GM18517 (cell line): ENCODE data around the gene LAMC2.
"Not testable (repeated sequence)": the region's sequence is repeated elsewhere in the genome, so short reads cannot be mapped to it uniquely, and the experiment has no call there.

Experiments used
- ATAC-seq: cut with Tn5 transposase; IDR thresholded peaks from one replicate; pipeline ENCODE4 v1.9.1; 2021; ENCODE audit warnings: mild to moderate bottlenecking, moderate library complexity; ENCODE audit not compliant: unreplicated experiment

Gene LAMC2

GRCh38 chr1:183251959-183252450 is 65.9 kb downstream of the LAMC2 start:
- ATAC-seq = no peak

GRCh38 chr1:183255073-183255472 is 69.0 kb downstream of the LAMC2 start:
- ATAC-seq = no peak

- no peak for ATAC-seq
Observed at GRCh38 chr1:183259924-183260323, 73.9 kb downstream of the LAMC2 start.

GRCh38 chr1:183262628-183263200 is 76.7 kb downstream of the LAMC2 start:
- ATAC-seq = no peak

DNA sequence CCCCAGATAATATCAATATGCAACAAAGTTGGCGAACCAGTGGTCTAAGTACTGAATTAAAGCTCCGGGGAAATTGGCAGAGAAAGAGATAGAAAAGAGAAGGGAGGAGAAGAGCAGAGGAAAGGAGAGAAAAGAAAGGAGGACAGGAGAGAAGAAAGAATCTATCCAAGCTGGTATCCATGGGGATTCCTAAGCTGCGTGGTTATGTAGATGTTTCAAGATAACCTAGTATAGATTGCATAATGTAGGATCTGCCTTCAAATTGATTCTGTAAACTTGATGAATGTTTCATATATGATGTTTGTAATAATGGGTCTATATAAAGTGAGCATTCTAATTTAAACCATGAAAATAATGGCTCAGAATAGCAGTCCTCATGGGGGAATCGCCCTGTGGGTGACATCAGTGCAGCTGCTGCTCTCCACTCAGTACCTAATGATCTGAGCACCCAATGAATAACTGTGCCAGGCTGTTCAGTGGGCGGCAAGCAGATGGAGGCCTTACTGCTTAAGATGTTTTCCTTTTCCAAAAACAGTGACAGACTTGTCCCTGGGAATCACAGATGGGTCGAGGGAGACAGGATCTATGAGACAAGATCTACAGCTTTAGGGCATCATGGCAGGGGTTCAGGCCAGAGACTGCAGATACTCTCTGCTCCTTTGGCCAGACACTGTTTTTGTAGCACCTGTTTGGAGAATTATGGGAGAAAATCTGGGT is 78.0 kb downstream of the LAMC2 start:
- ATAC-seq = no peak

GRCh38 chr1:183267646-183268431 is 81.8 kb downstream of the LAMC2 start:
- ATAC-seq = no peak

DNA sequence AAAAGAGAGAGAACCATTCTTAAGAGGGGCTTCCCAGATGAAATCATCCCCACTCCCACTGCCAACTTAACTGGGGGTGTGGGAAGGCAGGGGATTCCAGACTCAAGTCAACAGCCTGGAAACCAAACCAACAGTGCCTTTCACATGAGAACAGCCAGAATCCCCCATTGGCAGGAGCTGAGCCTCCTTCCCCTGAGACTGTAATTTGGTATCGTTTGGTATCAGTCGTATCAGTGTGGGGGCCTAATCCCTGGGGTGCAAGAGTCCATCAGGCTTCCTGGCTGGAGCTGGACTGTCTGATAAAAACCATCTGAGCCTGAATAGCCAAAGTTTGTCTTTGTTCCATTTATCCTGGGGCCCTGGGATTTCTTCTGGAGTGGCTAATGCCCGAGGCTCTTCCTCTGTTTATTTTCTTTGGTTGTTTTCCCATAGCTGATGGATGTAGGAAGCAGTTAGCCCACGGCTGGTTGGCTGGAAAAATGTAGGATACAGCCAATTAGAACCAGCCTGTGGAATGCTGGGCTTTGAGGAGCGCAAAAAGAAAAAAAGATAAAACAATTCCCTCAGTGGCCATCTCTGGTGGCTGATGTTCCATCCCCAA is 84.6 kb downstream of the LAMC2 start:
- ATAC-seq = no peak

GRCh38 chr1:183272390-183272848 is 86.4 kb downstream of the LAMC2 start:
- no peak for ATAC-seq

DNA sequence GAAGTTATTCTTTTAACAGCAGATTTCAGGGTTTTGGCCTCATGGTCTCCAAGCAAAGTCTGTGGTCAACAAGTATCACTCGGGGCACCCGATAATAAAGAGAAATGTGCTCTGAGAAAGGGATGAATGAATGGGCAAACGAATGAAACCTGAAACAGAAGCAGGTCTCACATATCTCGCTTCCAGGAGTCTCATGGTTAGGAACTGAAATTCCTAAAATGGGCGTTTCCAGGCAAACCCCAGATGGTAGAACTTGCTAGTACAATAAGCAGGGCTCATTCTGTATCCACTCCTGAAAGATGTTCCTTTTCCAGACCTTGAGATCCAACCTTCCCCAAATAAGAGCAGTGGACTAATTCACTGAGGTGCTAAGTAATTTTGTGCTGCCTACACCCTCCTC is 87.2 kb downstream of the LAMC2 start:
- ATAC-seq = no peak

DNA sequence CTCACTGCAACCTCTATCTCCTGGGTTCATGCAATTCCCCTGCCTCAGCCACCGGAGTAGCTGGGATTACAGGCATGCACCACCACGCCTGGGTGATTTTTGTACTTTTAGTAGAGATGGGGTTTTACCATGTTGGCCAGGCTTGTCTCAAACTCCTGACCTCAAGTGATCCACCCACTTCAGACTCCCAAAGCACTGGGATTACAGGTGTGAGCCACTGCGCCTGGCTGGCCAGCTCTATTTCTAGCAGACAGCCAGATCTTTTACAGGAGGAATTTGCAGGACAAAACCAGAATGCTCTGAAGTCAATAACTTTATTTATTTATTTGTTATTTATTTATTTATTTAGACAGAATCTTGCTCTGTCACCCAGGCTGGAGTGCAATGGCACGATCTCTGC is 87.9 kb downstream of the LAMC2 start:
- ATAC-seq = not testable (repeated sequence)

DNA sequence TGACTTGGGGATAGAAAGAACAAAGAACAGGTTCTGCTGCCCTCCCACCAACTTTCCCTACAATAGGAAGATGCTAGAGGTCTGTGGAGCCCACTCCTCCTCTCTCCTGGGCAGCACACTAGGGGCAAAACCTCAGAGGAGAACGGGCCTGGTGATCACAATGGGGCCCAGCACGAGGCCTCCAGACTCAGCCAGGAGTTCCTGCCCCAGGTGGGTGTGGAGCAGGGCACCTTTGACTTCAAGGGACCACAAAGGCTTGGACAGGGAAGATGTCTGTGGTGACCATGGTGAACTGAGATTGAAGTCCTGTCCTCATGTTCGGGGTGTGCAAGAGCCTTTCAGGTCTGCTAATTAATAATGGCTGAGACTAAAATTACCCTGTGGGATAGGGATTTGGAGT is 88.8 kb downstream of the LAMC2 start:
- no peak for ATAC-seq

DNA sequence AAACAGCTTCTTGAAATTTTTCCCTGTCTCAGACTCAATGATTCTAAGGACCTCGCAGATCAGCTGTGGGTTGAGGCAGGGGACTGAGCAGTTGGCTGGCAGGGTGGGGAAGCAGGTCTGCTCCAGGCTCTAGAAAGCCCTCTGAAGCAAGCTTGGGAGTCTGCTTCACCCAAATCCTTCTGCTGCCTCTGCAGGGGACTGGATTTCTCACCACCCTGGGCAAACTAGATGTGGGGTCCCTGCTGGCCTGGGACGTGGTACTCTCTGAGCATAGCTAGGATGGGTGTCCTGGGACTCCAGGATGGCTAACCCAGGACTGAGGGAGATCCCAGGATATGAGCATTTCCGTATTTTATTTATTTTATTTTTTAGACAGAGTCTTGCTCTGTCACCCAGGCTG is 89.3 kb downstream of the LAMC2 start:
- ATAC-seq = no peak

DNA sequence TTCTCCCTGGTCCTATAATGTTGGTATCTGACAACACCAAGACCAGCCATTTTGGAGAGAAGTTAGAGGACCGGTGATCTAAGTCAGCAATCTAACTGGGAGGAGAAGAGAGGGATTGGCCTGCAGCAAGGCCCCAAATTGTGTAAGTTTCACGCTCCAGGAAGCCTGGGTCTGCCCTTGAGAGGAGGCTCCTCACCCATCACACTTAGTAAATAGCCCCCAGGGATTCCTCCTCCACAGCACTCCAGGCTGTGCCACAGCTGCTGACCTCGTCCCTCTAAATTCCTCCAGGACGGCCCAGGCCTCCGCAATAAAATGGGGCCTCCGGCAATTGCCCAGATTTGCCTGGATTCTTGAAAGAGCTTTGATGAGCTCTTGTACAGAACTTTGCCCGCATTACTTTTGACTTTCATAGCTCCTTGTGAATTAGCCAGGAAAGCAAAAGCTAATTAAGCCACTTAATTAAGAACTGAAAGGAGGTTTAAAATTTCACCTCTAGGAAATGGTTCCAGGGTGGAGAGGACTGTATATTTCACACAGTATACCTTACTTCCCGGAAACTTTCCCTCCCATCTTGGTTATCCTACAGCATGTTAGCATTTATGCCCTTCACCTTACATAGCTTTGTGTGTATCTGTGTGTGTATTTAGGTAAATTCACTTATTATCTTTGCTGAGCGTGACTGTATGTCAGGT is 90.5 kb downstream of the LAMC2 start:
- no peak for ATAC-seq

DNA sequence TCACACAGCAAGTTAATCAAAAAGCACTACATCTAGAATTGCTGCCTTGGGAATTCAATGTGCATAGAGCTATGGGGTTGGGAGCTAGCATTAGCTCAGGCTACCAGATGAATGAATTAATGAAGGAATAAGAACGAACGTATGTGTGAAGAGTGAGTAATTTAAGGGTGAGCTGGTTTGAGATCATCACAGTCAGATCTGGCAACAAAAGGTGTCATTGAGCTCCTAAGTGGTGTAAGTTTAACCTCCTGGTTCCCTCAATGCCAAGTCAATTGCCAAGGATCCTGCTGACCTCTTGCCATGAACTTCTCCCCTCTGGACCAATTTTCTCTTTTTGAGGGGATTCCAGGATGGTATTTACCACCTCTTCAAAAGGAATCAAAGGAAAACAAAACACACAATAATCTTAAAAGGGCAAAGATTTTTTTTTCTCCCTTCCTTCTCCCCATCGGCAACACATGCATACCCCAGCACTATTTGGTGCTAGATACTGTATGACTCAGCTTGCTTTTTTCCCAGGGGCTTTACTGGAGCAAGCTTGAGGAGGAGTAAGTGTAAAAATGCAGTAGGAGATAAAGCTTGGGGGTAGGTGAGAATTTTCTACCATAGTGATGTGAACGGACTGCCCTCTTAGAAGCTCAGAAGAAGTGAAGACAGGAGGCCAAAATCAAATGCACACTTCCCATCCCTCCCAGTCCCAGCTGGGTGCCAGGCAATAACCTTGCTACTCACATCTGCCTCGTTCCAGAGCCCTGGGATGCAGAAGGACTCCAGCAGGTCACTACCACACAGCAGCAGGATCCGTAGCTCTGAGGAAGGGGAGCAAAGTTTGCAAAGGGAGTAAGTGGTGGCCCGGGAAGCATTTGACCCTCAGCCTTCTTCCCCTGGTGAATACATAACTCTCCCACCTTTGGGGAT is 92.0 kb downstream of the LAMC2 start:
- no peak for ATAC-seq

DNA sequence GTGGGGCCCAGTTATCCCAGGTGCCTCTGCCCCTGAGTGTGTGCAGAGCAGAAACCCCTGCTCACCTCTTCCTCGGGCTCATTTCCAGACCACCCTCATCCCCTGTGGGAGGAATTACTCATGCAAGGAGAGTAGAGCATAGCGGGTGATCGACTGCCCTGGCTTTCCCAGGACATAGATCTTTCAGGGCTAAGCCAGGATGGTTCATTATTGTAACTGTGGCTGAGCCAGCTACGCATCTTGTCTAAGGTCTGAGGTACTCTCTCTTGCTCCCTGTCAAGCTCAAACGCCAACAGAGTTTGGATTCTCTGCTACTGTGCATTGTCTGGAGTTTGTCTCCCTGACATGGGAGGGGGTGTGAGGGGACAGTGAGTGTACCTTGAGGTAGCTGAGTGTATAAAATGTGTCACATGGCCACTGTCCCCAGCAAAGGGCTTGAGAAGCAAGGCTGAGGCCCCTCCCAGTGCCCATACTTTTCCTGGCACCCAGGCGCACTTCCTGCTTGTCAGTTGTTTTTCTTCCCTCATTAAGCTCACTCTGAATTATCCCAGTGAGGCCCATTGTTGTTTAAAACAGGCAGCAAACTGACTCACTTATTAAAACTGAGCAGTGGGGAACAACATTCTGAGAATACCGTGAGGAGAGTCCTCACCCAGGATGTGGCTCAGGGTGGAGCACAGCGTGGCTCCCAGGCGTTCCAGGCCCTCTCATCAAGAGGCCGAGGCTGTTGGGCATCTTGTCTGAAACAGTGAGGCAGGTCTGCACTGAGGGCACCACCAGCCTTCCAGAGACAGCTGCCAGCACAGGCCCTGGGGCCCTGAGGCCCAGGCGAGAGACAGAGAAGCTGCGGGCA is 92.9 kb downstream of the LAMC2 start:
- ATAC-seq = no peak

- no peak for ATAC-seq
Observed at GRCh38 chr1:183279835-183280234, 93.8 kb downstream of the LAMC2 start.

DNA sequence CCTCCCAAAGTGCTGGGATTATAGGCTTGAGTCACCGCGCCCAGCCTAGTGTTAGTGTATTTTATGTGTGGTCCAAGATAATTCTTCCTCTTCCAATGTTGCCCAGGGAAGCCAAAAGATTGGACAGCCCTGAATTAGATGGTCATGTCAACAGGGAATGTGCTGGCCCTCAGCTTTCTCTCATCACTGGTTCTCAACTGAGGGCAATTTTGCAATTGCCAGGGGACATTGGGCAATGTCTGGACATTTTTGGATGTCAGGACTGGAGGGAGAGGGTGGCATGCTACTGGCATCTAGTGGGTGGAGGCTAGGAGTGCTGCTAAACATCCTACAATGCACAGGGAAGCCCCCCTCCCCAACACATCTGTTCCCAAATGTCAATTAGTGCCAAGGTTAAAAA is 95.0 kb downstream of the LAMC2 start:
- no peak for ATAC-seq

DNA sequence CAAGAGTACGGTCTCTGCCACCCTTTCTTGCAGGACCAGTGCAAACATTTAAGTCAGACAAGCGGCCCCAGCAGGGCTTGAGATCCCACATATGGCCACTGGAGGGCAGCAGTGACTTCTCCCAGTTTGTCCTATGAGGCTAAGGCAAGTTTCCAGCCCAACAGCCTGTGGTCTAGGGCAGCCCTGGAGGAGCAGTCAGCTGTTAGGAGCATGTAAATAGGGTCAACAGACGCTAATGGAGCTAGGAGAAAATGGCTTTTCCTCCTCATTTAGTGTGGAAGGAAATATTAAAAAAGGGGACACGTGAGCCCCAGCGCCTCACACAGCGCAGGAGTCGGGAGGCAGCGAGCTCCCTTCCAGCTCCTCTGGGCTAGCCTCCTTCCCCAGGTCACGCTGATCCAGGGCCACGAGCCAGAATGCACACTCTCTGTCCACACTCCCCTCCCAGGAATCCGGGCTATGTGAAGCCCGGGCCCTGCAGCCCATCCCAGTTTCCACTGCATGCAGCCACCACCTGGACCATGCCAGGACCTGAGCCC is 95.6 kb downstream of the LAMC2 start:
- ATAC-seq = peak; percentile 69
